GM21367 (cell line): ENCODE results near the gene E2F4.

Experiments
- ATAC-seq: cut with Tn5 transposase; IDR thresholded peaks from one replicate; pipeline ENCODE4 v1.9.1; 2021; ENCODE audit not compliant: unreplicated experiment

E2F4 gene

GRCh38 chr16:67247192-67248072 lies 55.5 kb downstream of the E2F4 start, which contains the start of gene FHOD1:
TSS of gene FHOD1 (minus strand) at chr16:67247481. CDS start at chr16:67247410, 71 bp downstream.
- ATAC-seq = peak; percentile 35

- ATAC-seq = no peak
These were observed 56.1 kb downstream of the E2F4 start for GRCh38 chr16:67248073-67248400.
